DOHH2 (cell line): ENCODE data around the gene ENTPD8.
"Not testable (repeated sequence)": the region's sequence is repeated elsewhere in the genome, so short reads cannot be mapped to it uniquely, and the experiment has no call there.

Experiments
- H3F3A ChIP-seq: fragments of 200-600 bp; sonication (generic), shearing (Covaris generic); 2 replicates; pipeline ENCODE4 v1.6.0; 2016; ENCODE audit warnings: antibody characterized with exemption, mild to moderate bottlenecking; ENCODE audit not compliant: control insufficient read depth, insufficient read depth
- H3K27ac ChIP-seq: fragments of 200-600 bp; sonication (generic); 2 replicates; pipeline ENCODE4 v1.5.1; 2014; ENCODE audit warnings: low read depth, mild to moderate bottlenecking, low read length, moderate library complexity
- H3K27me3 ChIP-seq: fragments of 200-600 bp; sonication (generic); 2 replicates; pipeline ENCODE4 v1.6.1; 2014; ENCODE audit warnings: mild to moderate bottlenecking, low read length, mixed read lengths; ENCODE audit not compliant: control insufficient read depth
- H3K36me3 ChIP-seq: fragments of 200-600 bp; sonication (generic); 2 replicates; pipeline ENCODE4 v1.6.1; 2014; ENCODE audit warnings: mild to moderate bottlenecking, low read length, moderate library complexity, mixed read lengths; ENCODE audit not compliant: control insufficient read depth
- H3K4me1 ChIP-seq: fragments of 200-600 bp; sonication (generic); 2 replicates; pipeline ENCODE4 v1.6.1; 2014; ENCODE audit warnings: mild to moderate bottlenecking, low read length, mixed read lengths; ENCODE audit not compliant: control insufficient read depth
- H3K4me2 ChIP-seq: fragments of 200-600 bp; sonication (generic); 2 replicates; pipeline ENCODE4 v1.6.0; 2014; ENCODE audit warnings: mild to moderate bottlenecking, low read length, moderate library complexity
- H3K4me3 ChIP-seq: fragments of 200-600 bp; sonication (generic); 2 replicates; pipeline ENCODE4 v1.5.1; 2014; ENCODE audit warnings: mild to moderate bottlenecking, low read length, mixed read lengths
- H3K79me2 ChIP-seq: fragments of 200-600 bp; sonication (generic); 2 replicates; pipeline ENCODE4 v1.6.1; 2014; ENCODE audit warnings: mild to moderate bottlenecking, low read length, mixed read lengths; ENCODE audit not compliant: control insufficient read depth
- H3K9me2 ChIP-seq: fragments of 200-600 bp; sonication (generic); replicated peaks from 2 replicates; pipeline ENCODE4 v1.6.1; 2014; ENCODE audit warnings: mild to moderate bottlenecking, low read length, mixed read lengths; ENCODE audit not compliant: control insufficient read depth
- H3K9me3 ChIP-seq: fragments of 200-600 bp; sonication (generic); 2 replicates; pipeline ENCODE4 v1.6.1; 2014; ENCODE audit warnings: antibody characterized with exemption, low read length, mixed read lengths; ENCODE audit not compliant: control insufficient read depth, insufficient read depth
- H4K20me1 ChIP-seq: fragments of 200-600 bp; sonication (generic); 2 replicates; pipeline ENCODE4 v1.6.0; 2014; ENCODE audit warnings: low read depth, mild to moderate bottlenecking, antibody characterized with exemption, low read length, moderate library complexity; ENCODE audit not compliant: control insufficient read depth, insufficient read depth
- CTCF ChIP-seq: fragments of 200-600 bp; sonication (generic); IDR thresholded peaks from one replicate; pipeline ENCODE4 v1.5.1; 2014; ENCODE audit warnings: antibody characterized with exemption, mild to moderate bottlenecking, low read depth, low read length; ENCODE audit not compliant: poor library complexity, severe bottlenecking
- EZH2phosphoT487 ChIP-seq: fragments of 200-600 bp; sonication (generic); IDR thresholded peaks from 2 replicates; pipeline ENCODE4 v1.6.1; 2017; ENCODE audit warnings: borderline replicate concordance, mild to moderate bottlenecking, antibody characterized with exemption, low read length, moderate library complexity, mixed read lengths

The ENTPD8 gene

GRCh38 chr9:137453643-137454081, 12.5 kb upstream of the ENTPD8 start:
- H3K4me3 ChIP-seq, result 0 out of 2 replicates have a peak overlapping the region, but pooled peaks have one; percentile 36
- no peak overlapping the region for H3K27ac ChIP-seq
- H3K9me3 ChIP-seq, result no peaks in the 10 kb centered on the region
- H3K36me3 ChIP-seq, result peaks cover 75% of the 10 kb centered on the region
- H3K79me2 ChIP-seq, result peaks cover 18% of the 10 kb centered on the region
- no peaks in the 10 kb centered on the region for H3K9me2 ChIP-seq
- peaks cover 78% of the 10 kb centered on the region for H3K4me1 ChIP-seq
- H3K4me2 ChIP-seq, result peak overlapping the region; percentile 38; the same call in 1 of the 2 replicates
- TF ChIP-seq EZH2phosphoT487, result no peak
- no peak for TF ChIP-seq CTCF
- no peaks in the 10 kb centered on the region; the same call in 1 of the 2 replicates for H4K20me1 ChIP-seq
- no peaks in the 10 kb centered on the region for H3K27me3 ChIP-seq
- H3F3A ChIP-seq, result no peaks in the 10 kb centered on the region

DNA sequence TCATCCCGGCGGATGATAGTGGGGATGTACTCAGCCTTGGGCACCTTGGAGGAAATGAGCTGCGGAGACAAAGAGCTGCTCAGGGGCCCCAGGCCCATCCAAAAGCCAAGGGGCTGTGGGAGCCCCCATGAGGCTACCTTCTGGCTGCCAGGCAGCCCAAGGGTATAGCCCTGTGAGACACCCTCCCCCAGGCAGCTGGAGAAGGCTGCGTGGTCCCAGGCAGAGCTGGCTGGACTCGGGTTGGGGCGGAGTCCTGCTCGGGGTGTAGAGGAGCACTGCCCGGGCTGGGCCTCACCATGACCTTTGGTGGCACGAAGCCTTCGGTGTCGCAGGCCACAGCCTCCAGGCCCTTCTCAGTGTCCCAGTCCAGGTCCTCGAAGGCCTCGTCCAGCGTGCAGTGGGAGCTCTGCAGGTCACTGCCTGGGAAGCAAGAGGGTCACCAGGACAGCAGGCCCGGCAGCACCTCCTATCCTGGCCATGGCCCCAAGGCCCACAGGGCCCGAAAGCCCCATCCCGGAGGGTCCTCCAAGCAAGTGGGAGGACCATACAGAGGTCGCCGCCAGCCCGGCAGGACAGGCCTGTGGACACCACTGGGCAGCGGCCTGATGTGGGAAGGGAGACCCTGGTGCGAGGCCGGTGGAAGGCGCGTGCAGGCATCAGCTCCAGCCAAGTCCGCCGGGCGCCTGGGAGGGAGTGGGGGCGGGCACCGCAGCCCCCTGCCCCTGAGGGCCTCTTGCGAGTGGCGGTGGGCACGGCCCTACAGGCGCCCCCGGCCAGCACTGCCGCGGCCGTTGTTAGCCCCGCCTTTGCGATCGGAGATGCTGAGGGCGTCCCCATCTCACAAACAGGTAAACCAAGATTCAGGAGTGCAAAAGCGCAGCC, 11.8 kb upstream of the ENTPD8 start:
- Histone ChIP-seq H3K27ac (no peak overlapping the region), H3K36me3 (peaks cover 72% of the 10 kb centered on the region), H3K4me1 (peaks cover 73% of the 10 kb centered on the region), H3K4me2 (peak overlapping the region; percentile 38; the same call in 1 of the 2 replicates), H3F3A (no peaks in the 10 kb centered on the region), H3K9me3 (no peaks in the 10 kb centered on the region), H4K20me1 (no peaks in the 10 kb centered on the region; the same call in 1 of the 2 replicates), H3K4me3 (no peak overlapping the region), H3K79me2 (peaks cover 11% of the 10 kb centered on the region), H3K9me2 (no peaks in the 10 kb centered on the region), H3K27me3 (no peaks in the 10 kb centered on the region)
- no peak for TF ChIP-seq CTCF
- TF ChIP-seq EZH2phosphoT487, result no peak

- Histone ChIP-seq H3K9me2 (no peaks in the 10 kb centered on the region), H3K79me2 (peaks cover 3% of the 10 kb centered on the region; the same call in 1 of the 2 replicates), H4K20me1 (no peaks in the 10 kb centered on the region), H3K27ac (no peak overlapping the region), H3F3A (no peaks in the 10 kb centered on the region), H3K27me3 (no peaks in the 10 kb centered on the region), H3K4me2 (no peak overlapping the region), H3K36me3 (peaks cover 64% of the 10 kb centered on the region), H3K9me3 (no peaks in the 10 kb centered on the region), H3K4me3 (no peak overlapping the region), H3K4me1 (peaks cover 66% of the 10 kb centered on the region)
- no peak for TF ChIP-seq EZH2phosphoT487
- no peak for TF ChIP-seq CTCF
Observed at GRCh38 chr9:137452006-137452760, 11.0 kb upstream of the ENTPD8 start.

DNA sequence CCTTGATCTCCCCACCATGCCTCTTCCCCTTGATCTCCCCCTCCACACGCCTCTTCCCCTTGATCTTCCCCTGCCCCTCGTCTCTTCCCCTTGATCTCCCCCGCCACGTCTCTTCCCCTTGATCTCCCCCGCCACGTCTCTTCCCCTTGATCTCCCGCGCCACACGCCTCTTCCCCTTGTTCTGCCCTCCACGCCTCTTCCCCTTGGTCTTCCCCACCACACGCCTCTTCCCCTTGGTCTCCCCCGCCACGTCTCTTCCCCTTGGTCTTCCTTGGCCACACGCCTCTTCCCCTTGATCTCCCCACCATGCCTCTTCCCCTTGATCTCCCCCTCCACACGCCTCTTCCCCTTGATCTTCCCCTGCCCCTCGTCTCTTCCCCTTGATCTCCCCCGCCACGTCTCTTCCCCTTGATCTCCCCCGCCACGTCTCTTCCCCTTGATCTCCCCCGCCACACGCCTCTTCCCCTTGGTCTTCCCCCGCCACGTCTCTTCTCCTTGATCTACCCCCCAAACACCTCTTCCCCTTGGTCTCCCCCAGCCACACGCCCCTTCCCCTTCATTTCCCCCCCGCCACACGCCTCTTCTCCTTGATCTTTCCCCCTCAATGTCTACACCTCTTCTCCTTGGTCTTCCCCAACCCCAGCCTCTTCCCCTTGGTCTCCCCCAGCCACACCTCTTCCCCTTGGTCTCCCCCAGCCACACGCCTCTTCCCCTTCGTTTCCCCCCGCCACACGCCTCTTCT, 10.3 kb upstream of the ENTPD8 start:
- peaks cover 56% of the 10 kb centered on the region for H3K36me3 ChIP-seq
- H4K20me1 ChIP-seq, H3K4me3 ChIP-seq, H3K27ac ChIP-seq, H3F3A ChIP-seq, H3K4me2 ChIP-seq, H3K79me2 ChIP-seq, H3K27me3 ChIP-seq, H3K9me3 ChIP-seq, H3K9me2 ChIP-seq: not testable (repeated sequence)
- peaks cover 65% of the 10 kb centered on the region for H3K4me1 ChIP-seq
